Testis (tissue), 3 donors: ENCODE measurements around the gene ZNF213. TPM values are rescaled to one million over a fixed set of nuclear protein-coding genes. Genes with fewer than 3 reads are reported as not detected.

Experiments used
- DNase-seq: peaks from one replicate; pipeline ENCODE4 v3.0.0-alpha.2; 2019
- H3K27ac ChIP-seq, 2 donors: fragments of 200-600 bp; sonication (generic); one replicate each; pipeline ENCODE4 v1.5.1; 2019
- H3K27me3 ChIP-seq: fragments of 200-600 bp; sonication (generic); one replicate; pipeline ENCODE4 v1.5.1; 2019
- H3K36me3 ChIP-seq: fragments of 200-600 bp; sonication (generic); one replicate; pipeline ENCODE4 v1.5.1; 2017; ENCODE audit warnings: low read depth; ENCODE audit errors: missing control alignments
- H3K4me1 ChIP-seq: fragments of 200-600 bp; sonication (generic); one replicate; pipeline ENCODE4 v1.5.1; 2019
- H3K4me3 ChIP-seq, 2 donors: fragments of 200-600 bp; sonication (generic); one replicate each; pipeline ENCODE4 v1.5.1; 2017 to 2019
- H3K9me3 ChIP-seq: fragments of 200-600 bp; sonication (generic); one replicate; pipeline ENCODE4 v1.5.1; 2017
- POLR2A ChIP-seq: fragments of 450-650 bp; IDR thresholded peaks from one replicate; pipeline ENCODE4 v1.6.1; 2017; ENCODE audit warnings: antibody characterized with exemption, mild to moderate bottlenecking, moderate library complexity
- WGBS, 2 donors: methylation state at CpG; one replicate each; pipeline ENCODE4 v1.1.5; 2018; 5-methylcytosine and 5-hydroxymethylcytosine counted together
- intact Hi-C: fragments of 100-400 bp; cut with DNase I; formaldehyde crosslinking; loops from one replicate; pipeline ENCODE4 v1.15.1; 2023; ENCODE audit warnings: low total_unique reads
- polyA plus RNA-seq: library from polyadenylated mRNA; stranded (reverse); fragments of 350-450 nt; fragmentation: Illumina TruSeq; extraction: RNeasy Lipid Tissue Mini Kit (QIAGEN cat#74804); gene quantifications from one replicate; pipeline ENCODE4 v1.2.3, GENCODE V29; 2014; ENCODE audit warnings: low read depth, low replicate concordance; ENCODE audit not compliant: insufficient read depth
- total RNA-seq, 2 donors: library from RNA; depleted of rRNA; stranded (reverse); fragments of >200 nt; gene quantifications; one replicate each; pipeline ENCODE4 v1.2.3, GENCODE V29; 2016
- TF ChIP-seq, protein P1 (sequence below), 3 experiments: fragments of 450-650 bp in 2 of 3; fragments of 200-600 bp in 1 of 3; sonication (generic) in 1 of 3; IDR thresholded peaks; one replicate each; pipeline ENCODE4 v1.5.1; 2016 to 2019; ENCODE audit warnings: antibody characterized with exemption in 3 of 3, mild to moderate bottlenecking in 2 of 3, moderate library complexity in 1 of 3

Gene ZNF213
- total and polyA plus RNA-seq, 3 donors from 2014 or later, result 43.1 to 57.3 (median 46.8) TPM

DNA sequence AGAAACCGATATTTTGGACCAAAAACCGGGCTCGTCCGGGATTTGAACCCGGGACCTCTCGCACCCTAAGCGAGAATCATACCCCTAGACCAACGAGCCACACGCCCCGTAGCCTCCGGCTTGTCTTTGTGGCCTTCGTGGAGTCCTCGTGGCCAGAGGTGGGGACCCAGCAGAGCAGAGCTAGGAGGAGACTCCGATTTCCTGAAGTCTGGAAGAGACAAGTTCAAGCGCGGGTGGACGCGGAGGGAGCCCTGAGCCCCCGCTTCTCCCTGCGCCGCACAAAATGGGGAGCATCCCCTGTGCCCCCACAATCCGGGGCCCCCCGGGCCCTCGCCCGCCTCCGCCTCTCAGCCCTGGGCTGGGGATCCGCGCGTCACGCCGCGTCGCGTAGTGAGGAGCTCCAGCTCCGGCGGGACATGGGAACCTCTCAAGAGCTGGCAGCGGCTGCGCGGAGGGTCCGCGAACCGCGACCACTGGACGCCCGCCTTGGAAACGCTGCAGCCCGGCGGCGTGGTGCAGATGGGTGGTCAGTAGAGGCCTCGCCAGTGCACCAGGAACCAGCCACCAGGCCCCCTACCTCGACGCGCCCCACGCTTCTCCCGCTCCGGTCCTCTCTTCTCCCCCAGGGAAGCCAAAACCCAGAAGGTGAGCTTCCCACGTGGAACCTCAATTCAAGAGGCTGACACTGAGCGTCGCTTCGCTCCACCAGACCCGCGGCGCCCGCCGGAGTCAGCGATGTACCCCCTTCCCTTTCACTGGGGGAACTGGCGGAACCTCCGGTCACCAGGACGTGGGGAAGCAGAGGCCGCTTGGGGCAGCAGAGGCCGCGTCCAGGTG is 48.0 kb downstream of the ZNF213 start:
- no peaks in the 10 kb centered on the region for H3K9me3 ChIP-seq
- no peak overlapping the region for H3K27ac ChIP-seq
- WGBS, 2 donors, result 2 to 3% methylated on average over 26 to 72 of the region's 72 CpGs
- H3K4me1 ChIP-seq, result peaks cover 5% of the 10 kb centered on the region
- peaks cover 8% of the 10 kb centered on the region for H3K27me3 ChIP-seq
- no peak for DNase-seq
- H3K4me3 ChIP-seq, result peak overlapping the region; percentile 31 to 34
- intact Hi-C loops, result no loop called here
- TF ChIP-seq, protein P1, sequence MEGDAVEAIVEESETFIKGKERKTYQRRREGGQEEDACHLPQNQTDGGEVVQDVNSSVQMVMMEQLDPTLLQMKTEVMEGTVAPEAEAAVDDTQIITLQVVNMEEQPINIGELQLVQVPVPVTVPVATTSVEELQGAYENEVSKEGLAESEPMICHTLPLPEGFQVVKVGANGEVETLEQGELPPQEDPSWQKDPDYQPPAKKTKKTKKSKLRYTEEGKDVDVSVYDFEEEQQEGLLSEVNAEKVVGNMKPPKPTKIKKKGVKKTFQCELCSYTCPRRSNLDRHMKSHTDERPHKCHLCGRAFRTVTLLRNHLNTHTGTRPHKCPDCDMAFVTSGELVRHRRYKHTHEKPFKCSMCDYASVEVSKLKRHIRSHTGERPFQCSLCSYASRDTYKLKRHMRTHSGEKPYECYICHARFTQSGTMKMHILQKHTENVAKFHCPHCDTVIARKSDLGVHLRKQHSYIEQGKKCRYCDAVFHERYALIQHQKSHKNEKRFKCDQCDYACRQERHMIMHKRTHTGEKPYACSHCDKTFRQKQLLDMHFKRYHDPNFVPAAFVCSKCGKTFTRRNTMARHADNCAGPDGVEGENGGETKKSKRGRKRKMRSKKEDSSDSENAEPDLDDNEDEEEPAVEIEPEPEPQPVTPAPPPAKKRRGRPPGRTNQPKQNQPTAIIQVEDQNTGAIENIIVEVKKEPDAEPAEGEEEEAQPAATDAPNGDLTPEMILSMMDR (IDR thresholded peaks at IDR 0.05), result no peak
- TF ChIP-seq POLR2A, result no peak
- H3K36me3 ChIP-seq, result no peaks in the 10 kb centered on the region

DNA sequence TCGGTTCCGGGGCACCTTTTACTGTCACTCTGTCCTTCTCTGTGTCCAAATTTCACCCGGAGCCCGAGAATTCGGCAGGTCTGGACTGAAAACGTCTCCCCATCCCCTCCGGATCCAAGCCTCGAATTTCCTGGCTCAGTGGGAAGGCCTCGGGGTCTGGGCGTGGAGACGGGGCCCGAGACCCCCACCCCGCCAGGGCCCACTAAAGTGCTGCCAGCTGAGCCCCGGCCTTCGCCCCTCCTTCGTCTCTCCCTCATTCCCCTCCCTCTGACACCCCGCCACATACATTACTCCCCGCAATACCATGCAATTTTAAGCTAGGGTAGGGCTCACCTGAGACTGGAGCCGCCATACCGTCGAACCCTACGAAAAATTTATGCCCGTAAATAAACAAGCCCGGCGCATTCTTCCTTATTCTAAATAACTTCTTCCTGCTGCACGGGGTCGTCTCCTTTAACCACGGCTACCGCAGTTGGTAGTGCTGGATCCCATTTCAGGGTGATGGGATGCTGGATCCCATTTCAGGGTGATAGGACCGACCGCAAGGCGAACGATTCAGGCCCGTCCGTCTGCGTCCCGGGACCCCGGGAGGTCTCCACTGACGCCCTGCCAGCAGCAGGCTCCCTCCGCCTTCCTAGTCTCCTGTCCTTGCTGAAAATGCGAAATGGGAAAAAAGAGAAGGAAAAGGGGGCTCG is 48.8 kb downstream of the ZNF213 start:
- intact Hi-C loops, result no loop called here
- Histone ChIP-seq H3K27ac (no peak overlapping the region), H3K9me3 (no peaks in the 10 kb centered on the region), H3K4me1 (peaks cover 5% of the 10 kb centered on the region), H3K4me3 (peak overlapping the region; percentile 31 to 34), H3K27me3 (peaks cover 8% of the 10 kb centered on the region), H3K36me3 (no peaks in the 10 kb centered on the region)
- TF ChIP-seq, protein P1 (IDR thresholded peaks at IDR 0.05), result no peak
- no peak for TF ChIP-seq POLR2A
- no peak for DNase-seq
- WGBS, 2 donors, result 3 to 5% methylated on average over 38 to 41 of the region's 42 CpGs

DNA sequence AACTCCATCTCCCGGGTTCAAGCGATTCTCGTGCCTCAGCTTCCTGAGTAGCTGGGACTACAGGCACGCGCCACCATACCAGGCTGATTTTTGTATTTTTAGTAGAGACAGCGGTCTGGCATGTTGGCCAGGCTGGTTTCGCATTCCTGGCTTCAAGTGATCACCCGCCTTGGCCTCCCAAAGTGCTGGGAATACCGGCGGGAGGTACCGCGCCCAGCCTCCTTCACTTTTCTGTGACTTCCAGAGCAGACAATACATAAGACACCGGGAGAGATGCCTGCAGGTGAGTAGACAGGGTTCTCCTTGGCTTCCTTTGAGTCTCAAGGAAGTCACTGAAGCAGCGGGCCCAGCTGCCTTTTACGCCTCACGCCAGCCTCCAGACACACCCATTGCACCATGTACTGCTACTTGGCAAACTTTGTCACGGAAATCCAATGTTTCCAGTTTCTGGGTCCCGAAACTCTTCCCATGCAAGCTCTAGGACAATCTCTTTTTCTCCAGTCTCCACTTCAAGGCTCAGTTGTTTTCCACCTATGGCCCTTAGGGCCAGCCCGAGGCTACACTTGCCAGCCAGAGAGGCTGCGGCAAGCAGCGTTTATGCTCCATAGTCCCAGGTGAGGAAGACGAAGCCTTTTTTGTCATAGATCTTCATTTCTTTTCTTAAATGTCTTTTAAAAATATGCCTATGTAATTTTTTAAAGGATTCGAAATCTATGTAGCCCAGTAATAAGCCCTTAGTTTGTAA is 52.3 kb downstream of the ZNF213 start:
- Histone ChIP-seq H3K27me3 (peaks cover 8% of the 10 kb centered on the region), H3K4me1 (peaks cover 5% of the 10 kb centered on the region), H3K36me3 (no peaks in the 10 kb centered on the region), H3K4me3 (no peak overlapping the region), H3K9me3 (no peaks in the 10 kb centered on the region), H3K27ac (no peak overlapping the region)
- no peak for TF ChIP-seq POLR2A
- TF ChIP-seq, protein P1 (IDR thresholded peaks at IDR 0.05), result no peak
- WGBS, 2 donors, result 55 to 56% methylated on average over 23 of the region's 23 CpGs
- intact Hi-C loops, result no loop called here
- no peak for DNase-seq

DNA sequence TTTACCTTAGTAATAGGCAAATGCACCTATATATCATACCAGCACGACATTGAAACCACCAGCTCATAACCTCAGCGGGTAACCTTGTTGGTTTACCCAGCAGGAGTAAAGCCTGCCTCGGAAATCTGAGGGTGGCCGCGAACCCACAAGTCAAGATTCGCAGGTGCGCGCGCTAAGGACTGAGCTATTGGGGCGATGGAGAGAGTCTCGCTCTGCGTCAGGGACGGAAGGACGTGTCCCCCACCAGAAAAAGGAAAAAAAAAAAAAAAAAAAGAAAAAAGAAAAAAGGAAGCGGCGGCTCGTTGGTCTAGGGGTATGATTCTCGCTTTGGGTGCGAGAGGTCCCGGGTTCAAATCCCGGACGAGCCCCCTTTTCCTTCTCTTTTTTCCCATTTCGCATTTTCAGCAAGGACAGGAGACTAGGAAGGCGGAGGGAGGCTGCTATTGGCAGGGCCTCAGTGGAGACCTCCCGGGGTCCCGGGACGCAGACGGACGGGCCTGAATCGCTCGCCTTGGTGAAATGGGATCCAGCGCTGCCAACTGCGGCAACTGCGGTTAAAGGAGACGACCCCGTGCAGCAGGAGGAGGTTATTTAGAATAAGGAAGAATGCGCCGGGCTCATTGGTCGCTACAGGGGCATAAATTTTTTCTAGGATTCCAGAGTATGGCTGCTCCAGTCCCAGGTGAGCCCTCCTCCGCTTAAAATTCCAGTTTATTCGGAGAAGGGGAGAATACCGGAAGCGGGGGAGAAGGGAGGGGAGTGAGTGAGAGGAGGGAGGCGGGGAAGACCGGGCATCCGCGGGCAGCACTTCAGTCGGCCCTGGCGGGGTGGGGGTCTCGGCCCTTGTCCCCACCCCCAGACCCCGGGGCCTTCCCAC is 53.2 kb downstream of the ZNF213 start, which contains the start of gene OR1F1:
Gene OR1F1, plus strand, starts transcription at position 407 of the 877 bp plus-strand sequence.
- H3K4me1 ChIP-seq, result peaks cover 1% of the 10 kb centered on the region
- intact Hi-C loops, result no loop called here
- no peaks in the 10 kb centered on the region for H3K36me3 ChIP-seq
- peak within 1 kb of the TSS in 1 of 2 donors; percentile 18 for H3K4me3 ChIP-seq
- no peak for DNase-seq
- 2 to 4% methylated on average over 37 to 51 of the region's 51 CpGs for WGBS, 2 donors
- peaks cover 6% of the 10 kb centered on the region for H3K27me3 ChIP-seq
- no peak within 1 kb of the TSS for H3K27ac ChIP-seq
- H3K9me3 ChIP-seq, result no peaks in the 10 kb centered on the region
- TF ChIP-seq, protein P1 (IDR thresholded peaks at IDR 0.05), result no peak
- no peak for TF ChIP-seq POLR2A
